GM19035 (cell line): ENCODE data around the gene CFL1.
"Not testable (repeated sequence)": the region's sequence is repeated elsewhere in the genome, so short reads cannot be mapped to it uniquely, and the experiment has no call there.

Source experiments
- ATAC-seq: cut with Tn5 transposase; IDR thresholded peaks from one replicate; pipeline ENCODE4 v1.9.1; 2021; ENCODE audit not compliant: unreplicated experiment

CFL1 gene

GRCh38 chr11:65857853-65858680 lies at the start of gene CFL1:
CFL1 (minus strand) TSS chr11:65858180; CDS start chr11:65858099, 81 bp downstream.
- peak; percentile 53 for ATAC-seq

- no peak for ATAC-seq
Observed at GRCh38 chr11:65906602-65907001, 48.6 kb upstream of the CFL1 start.

- no peak for ATAC-seq
Observed at GRCh38 chr11:65903715-65904114, 45.7 kb upstream of the CFL1 start.

- ATAC-seq: no peak
Observed at GRCh38 chr11:65903068-65903481, 45.1 kb upstream of the CFL1 start.

GRCh38 chr11:65900899-65901180 lies 42.9 kb upstream of the CFL1 start:
- ATAC-seq: no peak

DNA sequence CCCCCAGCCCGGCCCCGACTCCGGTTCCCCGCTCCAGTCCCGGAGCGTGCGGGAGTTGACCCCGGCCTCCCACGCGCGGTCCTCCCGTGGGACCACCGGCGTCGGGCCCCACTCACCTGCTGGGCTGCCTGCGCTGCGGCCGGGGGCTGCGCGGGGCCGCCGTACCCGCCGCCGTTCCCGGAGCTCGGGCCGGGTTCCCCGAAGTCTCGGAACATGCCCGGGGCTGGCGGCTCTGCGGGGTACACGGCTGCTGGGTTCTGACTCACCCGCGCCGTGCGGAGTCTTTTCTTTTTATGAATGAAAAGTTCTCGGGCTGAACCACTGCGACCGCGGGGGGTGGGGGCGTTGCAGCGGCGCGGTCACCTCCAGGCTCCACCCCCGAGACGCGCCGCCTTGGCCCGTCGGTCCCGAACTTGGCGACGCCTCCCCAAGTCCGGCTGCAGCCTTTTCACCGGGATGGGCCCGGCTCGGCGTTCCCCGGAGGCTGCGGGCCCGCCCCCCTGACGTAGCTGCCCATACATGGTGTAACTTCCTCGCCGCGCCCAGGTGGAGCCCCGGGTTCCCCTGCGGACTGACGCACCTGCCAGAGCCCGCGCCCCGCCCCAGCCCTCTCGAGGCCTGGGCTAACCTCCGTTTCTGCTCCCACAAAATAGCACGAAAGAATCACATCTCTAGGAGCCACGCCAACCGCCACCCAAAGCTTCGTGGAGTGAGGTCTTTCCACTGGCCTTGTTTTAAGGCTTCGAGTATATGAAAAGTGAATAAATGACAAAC lies 42.3 kb upstream of the CFL1 start, which contains the start of gene FOSL1:
TSS of gene FOSL1 (minus strand) at position 264 of the 774 bp plus-strand sequence. CDS start at position 215, 49 bp downstream.
- ATAC-seq: peak; percentile 86

- no peak for ATAC-seq
Observed at GRCh38 chr11:65899356-65900124, 41.6 kb upstream of the CFL1 start.

DNA sequence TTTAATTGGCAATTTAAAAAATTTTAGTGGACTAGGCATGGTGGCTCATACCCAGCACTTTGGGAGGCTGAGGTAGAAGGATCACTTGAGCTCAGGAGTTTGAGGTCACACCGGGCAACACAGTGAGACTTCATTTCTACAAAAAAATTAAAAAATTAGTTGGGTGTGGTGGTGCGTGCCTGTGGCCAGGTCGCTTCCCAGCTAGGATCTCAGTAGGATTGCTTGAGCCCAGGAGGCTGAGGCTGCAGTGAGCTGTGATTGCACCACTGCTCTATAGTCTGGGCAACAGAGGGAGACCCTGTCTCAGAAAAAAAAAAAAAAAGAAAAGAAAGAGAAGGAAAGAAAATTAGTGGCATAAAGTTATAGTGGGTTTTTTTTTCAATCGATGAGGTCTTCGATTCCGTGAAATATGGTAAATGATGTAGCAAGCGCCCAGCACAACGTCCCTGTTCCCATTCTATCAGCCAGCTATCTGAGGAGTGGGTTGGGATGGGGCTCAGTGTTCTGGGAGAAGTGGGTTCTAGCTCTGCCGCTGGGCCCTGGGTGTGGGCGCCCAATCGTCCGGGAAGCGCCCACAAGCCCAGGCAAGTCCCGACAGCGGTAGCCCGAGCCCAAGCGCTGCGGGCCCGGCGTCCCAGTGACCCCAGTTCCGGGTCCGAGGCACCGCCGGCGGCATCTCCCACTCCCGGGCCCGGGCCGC lies 40.8 kb upstream of the CFL1 start:
- no peak for ATAC-seq

DNA sequence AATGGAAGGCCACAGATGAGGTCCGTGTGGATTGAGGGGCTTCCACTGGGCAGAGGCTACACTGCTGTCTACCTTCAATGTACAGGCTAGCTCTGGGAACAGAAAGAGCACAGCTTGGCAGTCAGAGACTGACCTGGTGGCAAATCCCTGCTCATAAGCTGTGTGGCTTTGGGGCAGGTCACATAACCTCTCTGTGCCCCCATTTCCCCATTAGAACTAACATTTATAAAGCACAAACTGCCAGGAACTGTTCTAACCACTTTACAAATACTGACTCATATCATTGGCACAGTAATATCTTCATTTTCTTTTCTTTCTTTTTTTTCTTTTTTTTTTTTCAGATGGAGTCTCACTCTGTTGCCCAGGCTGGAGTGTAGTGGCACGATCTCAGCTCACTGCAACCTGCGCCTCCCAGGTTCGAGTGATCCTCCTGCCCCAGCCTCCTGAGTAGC lies 39.1 kb upstream of the CFL1 start:
- ATAC-seq: no peak

- ATAC-seq: no peak
Observed at GRCh38 chr11:65896034-65896999, 38.3 kb upstream of the CFL1 start.

DNA sequence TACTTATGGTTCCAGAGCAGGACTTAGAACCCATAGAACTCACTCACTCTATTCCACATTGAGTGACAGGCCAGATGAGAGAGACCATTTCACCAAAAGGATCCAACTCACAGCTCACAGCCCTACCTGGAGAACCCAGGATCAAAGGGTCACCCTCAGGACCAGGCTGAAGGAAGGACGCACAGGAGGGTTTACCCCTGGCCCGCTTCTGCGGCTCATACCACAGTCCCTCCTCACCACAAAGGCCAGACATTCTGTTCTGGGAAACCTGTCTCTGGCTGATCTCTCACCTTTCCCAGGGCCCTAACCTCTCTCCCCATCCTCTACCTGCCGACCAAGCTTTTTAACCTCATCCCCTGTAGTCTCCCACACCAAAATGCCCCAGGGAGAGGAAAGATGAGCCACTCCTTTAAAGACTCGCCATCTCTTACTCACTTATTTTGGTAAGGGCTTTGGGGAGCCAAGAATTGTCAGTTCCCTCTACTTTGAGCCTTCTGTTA lies 37.6 kb upstream of the CFL1 start:
- ATAC-seq: no peak

- ATAC-seq: no peak
Observed at GRCh38 chr11:65894034-65894591, 36.1 kb upstream of the CFL1 start.

DNA sequence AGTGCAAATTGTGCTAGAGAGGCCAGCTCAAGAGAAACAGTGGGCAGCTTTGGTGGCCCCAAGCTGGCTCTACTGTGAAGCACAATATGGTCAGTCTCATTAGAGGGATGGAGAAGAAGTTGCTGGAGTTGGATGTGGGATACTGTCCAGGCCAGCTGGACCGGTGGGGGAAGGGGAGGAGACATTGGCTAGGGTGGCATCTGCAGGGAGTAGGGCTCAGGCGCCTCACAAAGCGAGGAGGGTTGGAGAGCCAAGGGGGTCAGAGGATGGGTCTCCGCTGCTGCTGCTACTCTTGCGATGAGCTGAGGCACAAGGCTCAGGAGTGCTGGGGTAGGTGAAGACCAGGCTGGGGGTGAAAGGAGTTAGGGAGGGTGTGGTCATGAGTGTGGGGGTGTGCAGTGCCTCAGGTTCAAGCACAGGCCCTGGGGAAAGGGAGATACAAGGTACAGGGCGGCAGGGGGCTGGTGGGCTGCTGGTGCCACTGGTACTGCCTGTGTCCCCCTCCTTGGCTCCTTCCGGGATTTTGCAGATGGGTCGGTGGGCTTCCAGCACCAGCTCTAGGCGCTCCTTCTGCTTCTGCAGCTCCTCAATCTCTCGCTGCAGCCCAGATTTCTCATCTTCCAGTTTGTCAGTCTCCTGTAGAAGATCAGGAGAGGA lies 34.8 kb upstream of the CFL1 start:
- ATAC-seq: no peak

DNA sequence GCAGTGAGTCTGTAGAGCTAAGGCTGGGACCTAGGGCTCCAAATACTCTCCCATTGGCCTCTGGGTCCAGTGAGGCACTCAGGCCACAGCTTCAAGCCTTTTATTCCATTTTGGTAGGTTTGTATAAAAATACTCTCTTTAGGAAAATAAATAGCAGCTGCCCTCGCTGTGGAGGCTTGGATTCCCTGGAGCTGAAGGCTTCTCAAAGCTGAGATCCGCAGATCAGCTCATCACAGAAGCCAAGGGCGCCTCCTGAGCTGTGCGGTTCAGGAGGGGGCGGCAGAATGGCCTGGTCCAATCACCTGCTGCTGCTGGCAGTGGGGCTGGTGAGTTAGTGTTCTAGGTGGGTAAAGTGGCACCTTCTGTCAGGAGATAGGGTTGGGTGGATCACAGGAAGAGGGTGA lies 34.2 kb upstream of the CFL1 start:
- ATAC-seq: not testable (repeated sequence)

DNA sequence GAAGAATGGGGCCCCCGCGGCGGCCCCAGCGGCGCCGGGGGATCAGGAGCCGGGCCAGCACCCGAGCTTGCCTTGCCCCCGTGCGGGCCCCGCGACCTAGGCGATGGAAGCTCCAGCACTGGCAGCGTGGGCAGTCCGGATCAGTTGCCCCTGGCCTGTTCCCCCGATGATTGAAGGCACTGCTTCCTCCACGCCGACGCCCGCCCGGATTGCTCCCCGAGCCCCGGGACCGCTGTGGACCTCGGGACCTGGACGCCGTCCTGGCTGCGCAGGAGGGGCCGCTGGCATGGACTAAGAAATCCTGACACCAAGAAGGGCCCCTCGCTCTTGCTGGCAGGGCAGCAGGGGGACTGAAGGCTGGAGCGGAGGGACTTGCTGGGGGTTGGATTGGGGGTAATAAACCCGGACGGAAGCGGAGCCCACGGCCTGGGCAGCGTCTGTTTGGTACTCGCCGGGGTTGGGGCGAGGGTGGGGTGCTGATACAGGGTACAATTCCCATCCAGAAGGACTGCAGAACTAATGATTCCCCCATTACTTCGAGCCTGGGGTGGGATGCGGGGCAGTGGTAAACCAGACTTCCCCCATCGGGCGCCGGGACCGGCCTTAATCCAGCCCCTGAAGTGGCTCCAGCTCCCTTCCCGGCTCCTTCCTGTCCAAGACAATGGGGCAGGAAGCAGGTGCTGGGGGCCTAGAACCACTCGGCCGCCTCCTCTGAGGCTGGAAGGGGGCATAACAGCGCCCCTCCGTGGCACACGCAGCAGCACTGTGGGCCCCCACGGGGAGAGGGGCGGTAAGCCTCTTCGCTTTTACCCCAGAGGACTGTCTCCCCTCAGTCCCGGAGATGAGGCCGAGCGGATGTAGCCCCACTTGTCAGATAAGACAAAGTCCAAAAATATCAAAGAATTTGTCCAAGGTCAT lies 33.5 kb upstream of the CFL1 start:
- ATAC-seq: no peak

DNA sequence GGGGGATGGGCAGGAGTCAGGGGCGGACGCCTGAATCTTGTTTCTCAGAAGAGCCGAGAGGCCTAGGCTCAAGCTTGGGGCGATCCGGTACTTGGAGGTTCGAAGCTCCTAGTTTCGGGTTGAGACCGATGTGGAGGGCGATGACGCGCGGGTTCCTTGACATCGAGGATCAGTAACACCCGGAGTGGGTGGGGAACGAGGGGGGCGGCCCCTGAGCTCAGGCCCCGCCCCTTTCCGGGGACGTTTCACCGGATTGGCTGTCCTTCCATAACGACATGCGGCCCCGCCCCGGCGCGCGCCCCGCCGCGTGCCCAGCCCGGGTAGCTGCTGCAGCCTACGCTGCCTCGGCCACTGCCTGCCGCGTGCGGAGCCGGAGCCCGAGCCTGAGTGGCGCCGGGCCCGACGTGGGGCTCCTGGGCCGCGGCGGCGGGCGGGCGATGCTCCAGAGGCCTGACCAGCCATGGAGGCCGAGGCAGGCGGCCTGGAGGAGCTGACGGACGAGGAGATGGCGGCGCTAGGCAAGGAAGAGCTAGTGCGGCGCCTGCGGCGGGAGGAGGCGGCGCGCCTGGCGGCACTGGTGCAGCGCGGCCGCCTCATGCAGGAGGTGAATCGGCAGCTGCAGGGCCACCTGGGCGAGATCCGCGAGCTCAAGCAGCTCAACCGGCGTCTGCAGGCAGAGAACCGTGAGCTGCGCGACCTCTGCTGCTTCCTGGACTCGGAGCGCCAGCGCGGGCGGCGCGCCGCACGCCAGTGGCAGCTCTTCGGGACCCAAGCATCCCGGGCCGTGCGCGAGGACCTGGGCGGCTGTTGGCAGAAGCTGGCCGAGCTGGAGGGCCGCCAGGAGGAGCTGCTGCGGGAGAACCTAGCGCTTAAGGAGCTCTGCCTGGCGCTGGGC lies 32.6 kb upstream of the CFL1 start, which contains the start of gene CCDC85B:
TSS of gene CCDC85B (plus strand) at position 350 of the 895 bp plus-strand sequence. CDS start at position 461, 111 bp downstream.
- ATAC-seq: peak; percentile 54
